Inflammatory macrophage treated with lipopolysaccharide for 1 hour (primary cell): ENCODE data around the gene PSMG3.
A peak's percentile ranks its signal among the peaks of the same experiment; 100 is the strongest.
"Not testable (repeated sequence)": the region's sequence is repeated elsewhere in the genome, so short reads cannot be mapped to it uniquely, and the experiment has no call there.

Source experiments
- DNase-seq, 2 donors: peaks; one replicate each; pipeline ENCODE4 v3.0.0-alpha.2; 2020 to 2022

Gene PSMG3

GRCh38 chr7:1596181-1597043 lies 26.6 kb upstream of the PSMG3 start:
- DNase-seq, result no peak

- no peak for DNase-seq
These were observed 25.8 kb upstream of the PSMG3 start for GRCh38 chr7:1595636-1596035.

GRCh38 chr7:1595027-1595426 lies 25.2 kb upstream of the PSMG3 start:
- no peak for DNase-seq

GRCh38 chr7:1593904-1594421 lies 24.1 kb upstream of the PSMG3 start:
- no peak for DNase-seq

GRCh38 chr7:1593091-1593866 lies 23.4 kb upstream of the PSMG3 start:
- DNase-seq, result peak in 1 of 2 donors; percentile 7

- DNase-seq, result no peak
These were observed 22.6 kb upstream of the PSMG3 start for GRCh38 chr7:1592299-1592871.

- no peak for DNase-seq
These were observed 22.0 kb upstream of the PSMG3 start for GRCh38 chr7:1591876-1592275.

- no peak for DNase-seq
These were observed 21.6 kb upstream of the PSMG3 start for GRCh38 chr7:1591396-1591795.

- DNase-seq, result no peak
These were observed 21.1 kb upstream of the PSMG3 start for GRCh38 chr7:1590887-1591286.

- DNase-seq, result no peak
These were observed 20.6 kb upstream of the PSMG3 start for GRCh38 chr7:1590476-1590875.

- DNase-seq, result no peak
These were observed 19.1 kb upstream of the PSMG3 start for GRCh38 chr7:1588978-1589377.

GRCh38 chr7:1587738-1588137 lies 17.9 kb upstream of the PSMG3 start:
- DNase-seq, result no peak

GRCh38 chr7:1586827-1587705 lies 17.2 kb upstream of the PSMG3 start:
- no peak for DNase-seq

- DNase-seq, result no peak
These were observed 16.4 kb upstream of the PSMG3 start for GRCh38 chr7:1586126-1586826.

- no peak for DNase-seq
These were observed 15.5 kb upstream of the PSMG3 start for GRCh38 chr7:1585142-1585981.

GRCh38 chr7:1584700-1585099 lies 14.9 kb upstream of the PSMG3 start:
- no peak for DNase-seq

GRCh38 chr7:1583241-1583930 lies 13.6 kb upstream of the PSMG3 start:
- DNase-seq, result not testable (repeated sequence)

- DNase-seq, result no peak
These were observed 10.7 kb upstream of the PSMG3 start for GRCh38 chr7:1580422-1581030.
